Measurements from ENCODE around the gene TSC22D3.

Gene TSC22D3

GRCh38 chrX:107708762-107709161 is 66.8 kb downstream of the TSC22D3 start:
- no peak for TF ChIP-seq CTCF (IDR thresholded peaks at IDR 0.05; ENCODE audit: low read depth, low read length)
- no peak overlapping the region for H3K4me3 ChIP-seq (replicated peaks in 1 of 2; ENCODE audit: low read depth in 2 of 2, low read length in 2 of 2)
- no peak for DNase-seq (ENCODE audit: low read depth in 2 of 2)

GRCh38 chrX:107707866-107708265 is 67.7 kb downstream of the TSC22D3 start:
- H3K4me3 ChIP-seq (replicated peaks in 1 of 2; ENCODE audit: low read depth in 2 of 2, low read length in 2 of 2) = no peak overlapping the region
- no peak for TF ChIP-seq CTCF (IDR thresholded peaks at IDR 0.05; ENCODE audit: low read depth, low read length)
- DNase-seq (ENCODE audit: low read depth in 2 of 2) = no peak

- no peak for DNase-seq (ENCODE audit: low read depth in 2 of 2)
- no peak for TF ChIP-seq CTCF (IDR thresholded peaks at IDR 0.05; ENCODE audit: low read depth, low read length)
- H3K4me3 ChIP-seq (replicated peaks in 1 of 2; ENCODE audit: low read depth in 2 of 2, low read length in 2 of 2) = no peak overlapping the region
Measured at GRCh38 chrX:107706309-107706708, 69.3 kb downstream of the TSC22D3 start.

- H3K4me3 ChIP-seq (replicated peaks in 1 of 2; ENCODE audit: low read depth in 2 of 2, low read length in 2 of 2) = no peak overlapping the region
- DNase-seq (ENCODE audit: low read depth in 2 of 2) = no peak
- no peak for TF ChIP-seq CTCF (IDR thresholded peaks at IDR 0.05; ENCODE audit: low read depth, low read length)
Measured at GRCh38 chrX:107704587-107704986, 71.0 kb downstream of the TSC22D3 start.

- no peak overlapping the region for H3K4me3 ChIP-seq (replicated peaks in 1 of 2; ENCODE audit: low read depth in 2 of 2, low read length in 2 of 2)
- no peak for DNase-seq (ENCODE audit: low read depth in 2 of 2)
- no peak for TF ChIP-seq CTCF (IDR thresholded peaks at IDR 0.05; ENCODE audit: low read depth, low read length)
Measured at GRCh38 chrX:107704181-107704580, 71.4 kb downstream of the TSC22D3 start.

GRCh38 chrX:107701493-107702121 is 74.0 kb downstream of the TSC22D3 start:
- no peak overlapping the region for H3K4me3 ChIP-seq (replicated peaks in 1 of 2; ENCODE audit: low read depth in 2 of 2, low read length in 2 of 2)
- DNase-seq (ENCODE audit: low read depth in 2 of 2) = no peak
- no peak for TF ChIP-seq CTCF (IDR thresholded peaks at IDR 0.05; ENCODE audit: low read depth, low read length)

- no peak overlapping the region for H3K4me3 ChIP-seq (replicated peaks in 1 of 2; ENCODE audit: low read depth in 2 of 2, low read length in 2 of 2)
- TF ChIP-seq CTCF (IDR thresholded peaks at IDR 0.05; ENCODE audit: low read depth, low read length) = no peak
Measured at GRCh38 chrX:107700790-107701189, 74.8 kb downstream of the TSC22D3 start.

More at GRCh38 chrX:107700790-107701189, 74.8 kb downstream of the TSC22D3 start:
- no peak for DNase-seq (ENCODE audit: low read depth in 2 of 2)
